IPS-18a (cell line): ENCODE results near the gene DDAH1.

Source experiments
- H3K27ac ChIP-seq: one replicate; pipeline ENCODE4 v1.5.1; 2013; ENCODE audit warnings: low read length
- H3K27me3 ChIP-seq: one replicate; pipeline ENCODE4 v1.6.1; 2013; ENCODE audit warnings: mild to moderate bottlenecking, low read length; ENCODE audit not compliant: control insufficient read depth, insufficient read depth
- H3K36me3 ChIP-seq: one replicate; pipeline ENCODE4 v1.6.1; 2013; ENCODE audit warnings: low read depth, low read length; ENCODE audit not compliant: control insufficient read depth
- H3K4me1 ChIP-seq: one replicate; pipeline ENCODE4 v1.6.1; 2013; ENCODE audit warnings: low read depth, low read length; ENCODE audit not compliant: control insufficient read depth
- H3K4me3 ChIP-seq: one replicate; pipeline ENCODE4 v1.5.1; 2013; ENCODE audit warnings: low read length
- H3K9ac ChIP-seq: one replicate; pipeline ENCODE4 v1.6.1; 2013; ENCODE audit warnings: mild to moderate bottlenecking, low read length, moderate library complexity
- H3K9me3 ChIP-seq: one replicate; pipeline ENCODE4 v1.6.1; 2013; ENCODE audit warnings: low read depth, low read length; ENCODE audit not compliant: control insufficient read depth

The DDAH1 gene

DNA sequence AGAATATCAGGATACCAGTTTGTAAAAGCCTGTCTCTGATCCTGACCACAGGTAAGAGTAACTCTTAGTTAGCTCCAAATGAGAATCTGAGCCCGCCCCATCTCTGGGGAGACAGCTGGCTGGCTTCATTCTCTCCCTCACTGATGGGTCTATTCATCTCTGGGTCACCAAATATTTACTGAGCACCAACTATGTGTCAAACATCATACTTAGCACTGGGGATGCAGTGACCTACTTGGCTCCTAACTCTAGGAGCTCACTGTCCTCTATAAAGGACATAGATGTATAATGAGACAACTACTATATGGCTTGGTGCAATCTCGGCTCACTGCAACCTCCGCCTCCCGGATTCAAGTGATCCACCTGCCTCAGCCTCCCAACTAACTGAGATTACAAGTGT, 158.7 kb downstream of the DDAH1 start:
- Histone ChIP-seq H3K36me3 (no peaks in the 10 kb centered on the region), H3K27me3 (no peaks in the 10 kb centered on the region), H3K4me3 (no peak overlapping the region), H3K27ac (no peak overlapping the region), H3K9me3 (no peaks in the 10 kb centered on the region), H3K4me1 (peaks cover 10% of the 10 kb centered on the region), H3K9ac (no peak overlapping the region)

DNA sequence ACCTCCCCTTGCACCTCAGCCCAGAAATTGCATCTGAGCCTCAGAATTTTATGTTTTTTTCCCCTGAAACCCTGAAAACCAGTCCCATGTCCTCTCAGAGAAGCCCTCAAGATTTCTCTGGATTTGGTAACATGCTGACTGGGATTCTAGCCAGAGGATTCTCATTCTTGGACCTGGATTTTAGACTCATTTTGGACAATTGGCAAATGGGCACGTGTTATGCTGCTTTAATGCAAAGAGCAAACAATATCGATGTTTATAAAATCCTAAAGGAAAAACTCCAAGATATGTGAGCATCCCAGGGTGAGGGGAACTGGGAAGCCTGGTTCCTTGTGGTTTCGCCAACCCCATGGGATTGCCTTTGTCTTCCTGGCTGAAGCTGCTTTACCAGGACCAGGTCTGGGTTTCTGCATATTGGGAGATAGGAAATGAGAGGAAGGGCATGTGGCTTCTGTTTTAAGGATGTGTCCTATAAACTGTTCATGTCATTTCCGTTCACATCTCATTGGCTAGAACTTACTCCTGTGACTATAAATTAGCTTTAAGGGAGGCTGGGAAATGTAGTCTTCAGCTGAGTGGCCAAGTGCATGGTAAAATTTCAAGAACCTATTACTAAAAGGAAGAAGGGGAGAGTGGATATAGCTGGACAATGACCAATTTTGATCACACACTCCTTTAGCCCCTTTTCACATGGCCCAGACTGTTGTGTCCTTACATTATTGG, 161.4 kb downstream of the DDAH1 start:
- Histone ChIP-seq H3K27ac (no peak overlapping the region), H3K4me1 (peaks cover 8% of the 10 kb centered on the region), H3K9me3 (no peaks in the 10 kb centered on the region), H3K36me3 (no peaks in the 10 kb centered on the region), H3K9ac (no peak overlapping the region), H3K4me3 (no peak overlapping the region), H3K27me3 (no peaks in the 10 kb centered on the region)

DNA sequence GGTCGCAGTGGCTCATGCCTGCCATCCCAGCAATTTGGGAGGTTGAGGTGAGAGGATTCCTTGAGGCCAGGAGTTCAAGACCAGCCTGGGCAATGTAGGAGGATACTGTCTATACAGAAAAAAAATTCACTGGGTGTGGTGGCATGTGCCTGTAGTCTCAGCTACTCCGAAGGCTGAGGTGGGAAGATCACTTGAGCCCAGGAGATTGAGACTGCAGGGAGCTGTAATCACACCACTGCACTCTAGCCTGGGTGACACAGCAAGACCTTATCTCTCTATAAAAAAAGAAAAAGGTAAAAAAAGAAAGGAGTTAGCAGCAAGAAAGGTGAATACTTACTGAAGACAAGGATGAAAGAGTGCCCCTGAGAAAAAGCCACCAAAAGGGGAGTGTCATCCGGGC, 164.8 kb downstream of the DDAH1 start:
- no peaks in the 10 kb centered on the region for H3K9me3 ChIP-seq
- H3K27me3 ChIP-seq = no peaks in the 10 kb centered on the region

GRCh38 chr1:85297855-85298629, 166.9 kb downstream of the DDAH1 start:
- peaks cover 4% of the 10 kb centered on the region for H3K4me1 ChIP-seq
- H3K4me3 ChIP-seq = no peak overlapping the region
- H3K9ac ChIP-seq = no peak overlapping the region
- no peaks in the 10 kb centered on the region for H3K36me3 ChIP-seq
- no peak overlapping the region for H3K27ac ChIP-seq
- no peaks in the 10 kb centered on the region for H3K27me3 ChIP-seq
- H3K9me3 ChIP-seq = no peaks in the 10 kb centered on the region

More for the DNA sequence above, 164.8 kb downstream of the DDAH1 start:
- no peak overlapping the region for H3K27ac ChIP-seq
- H3K36me3 ChIP-seq = no peaks in the 10 kb centered on the region
- no peak overlapping the region for H3K9ac ChIP-seq
- H3K4me3 ChIP-seq = no peak overlapping the region
- H3K4me1 ChIP-seq = peaks cover 4% of the 10 kb centered on the region

DNA sequence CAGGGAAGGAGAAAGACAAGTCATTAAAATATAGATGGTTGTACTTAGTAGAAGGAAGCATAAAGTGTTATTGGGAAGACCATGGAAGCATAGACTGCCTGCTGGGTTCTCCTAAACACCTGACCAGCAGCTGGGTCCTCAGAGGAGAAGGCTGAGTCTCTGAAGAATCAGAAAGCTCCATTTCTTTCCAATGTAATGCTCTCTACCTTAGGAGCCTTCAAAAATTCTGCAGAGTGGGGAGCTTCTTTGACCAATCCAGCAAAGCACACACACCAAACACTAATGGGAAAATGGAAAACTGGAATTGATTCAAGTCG, 167.5 kb downstream of the DDAH1 start:
- Histone ChIP-seq H3K27ac (no peak overlapping the region), H3K36me3 (no peaks in the 10 kb centered on the region), H3K9me3 (no peaks in the 10 kb centered on the region), H3K9ac (no peak overlapping the region), H3K4me1 (peaks cover 4% of the 10 kb centered on the region), H3K27me3 (no peaks in the 10 kb centered on the region), H3K4me3 (no peak overlapping the region)

- no peaks in the 10 kb centered on the region for H3K36me3 ChIP-seq
- no peak overlapping the region for H3K9ac ChIP-seq
- peaks cover 4% of the 10 kb centered on the region for H3K4me1 ChIP-seq
- H3K27me3 ChIP-seq = no peaks in the 10 kb centered on the region
- no peak overlapping the region for H3K4me3 ChIP-seq
- H3K9me3 ChIP-seq = no peaks in the 10 kb centered on the region
- H3K27ac ChIP-seq = no peak overlapping the region
These were observed 168.0 kb downstream of the DDAH1 start for GRCh38 chr1:85296980-85297379.

DNA sequence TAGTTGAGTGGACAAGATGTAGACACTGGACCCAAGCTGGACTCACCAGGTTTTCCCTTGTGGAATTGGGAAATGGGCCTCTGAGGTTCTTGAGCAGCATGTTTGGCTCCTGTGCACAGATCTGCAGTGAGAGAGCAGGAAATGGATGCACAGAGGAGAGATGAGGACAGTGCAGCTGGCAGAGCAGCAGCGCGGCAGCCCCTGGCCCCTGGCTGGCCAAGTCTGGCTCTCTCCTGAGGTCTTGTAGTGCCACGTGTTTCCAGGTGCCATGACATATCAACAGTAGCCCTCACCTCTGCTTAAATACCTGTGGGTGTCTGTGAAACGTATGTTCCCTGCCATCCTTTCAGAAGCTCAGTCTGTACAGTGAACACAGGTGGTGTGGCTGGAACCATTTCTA, 169.3 kb downstream of the DDAH1 start:
- no peaks in the 10 kb centered on the region for H3K36me3 ChIP-seq
- H3K9me3 ChIP-seq = no peaks in the 10 kb centered on the region
- no peak overlapping the region for H3K27ac ChIP-seq
- H3K4me3 ChIP-seq = no peak overlapping the region
- no peaks in the 10 kb centered on the region for H3K27me3 ChIP-seq
- H3K4me1 ChIP-seq = peaks cover 4% of the 10 kb centered on the region
- H3K9ac ChIP-seq = no peak overlapping the region

GRCh38 chr1:85295006-85295431, 169.9 kb downstream of the DDAH1 start:
- Histone ChIP-seq H3K9me3 (no peaks in the 10 kb centered on the region), H3K27me3 (no peaks in the 10 kb centered on the region), H3K36me3 (no peaks in the 10 kb centered on the region), H3K4me3 (no peak overlapping the region), H3K27ac (no peak overlapping the region), H3K9ac (no peak overlapping the region), H3K4me1 (peaks cover 4% of the 10 kb centered on the region)

DNA sequence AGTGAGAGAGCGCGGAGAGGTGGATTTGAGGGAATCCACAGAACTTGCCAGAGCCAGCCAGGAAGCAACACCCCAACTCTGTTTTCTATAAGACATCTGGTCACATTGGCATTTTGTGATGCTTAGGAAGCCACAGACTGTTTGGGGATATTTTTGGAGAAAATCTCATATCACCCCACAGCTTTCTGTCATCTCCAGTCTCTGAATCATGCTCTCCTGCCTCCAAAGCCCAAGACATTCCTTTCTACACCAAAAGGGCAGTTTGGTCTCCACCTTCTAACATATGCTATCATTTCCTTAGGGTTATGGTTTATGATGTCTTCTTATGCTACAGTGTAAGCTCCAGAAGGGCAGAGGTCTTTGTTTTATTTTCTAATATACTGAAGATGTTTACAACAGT, 174.1 kb downstream of the DDAH1 start:
- H3K9me3 ChIP-seq = no peaks in the 10 kb centered on the region
- H3K4me3 ChIP-seq = no peak overlapping the region
- no peak overlapping the region for H3K9ac ChIP-seq
- no peaks in the 10 kb centered on the region for H3K36me3 ChIP-seq
- H3K27me3 ChIP-seq = no peaks in the 10 kb centered on the region
- no peaks in the 10 kb centered on the region for H3K4me1 ChIP-seq
- H3K27ac ChIP-seq = no peak overlapping the region

- Histone ChIP-seq H3K4me3 (no peak overlapping the region), H3K36me3 (no peaks in the 10 kb centered on the region), H3K4me1 (no peaks in the 10 kb centered on the region), H3K9ac (no peak overlapping the region), H3K27ac (no peak overlapping the region), H3K27me3 (no peaks in the 10 kb centered on the region), H3K9me3 (no peaks in the 10 kb centered on the region)
These were observed 175.1 kb downstream of the DDAH1 start for GRCh38 chr1:85289848-85290335.

DNA sequence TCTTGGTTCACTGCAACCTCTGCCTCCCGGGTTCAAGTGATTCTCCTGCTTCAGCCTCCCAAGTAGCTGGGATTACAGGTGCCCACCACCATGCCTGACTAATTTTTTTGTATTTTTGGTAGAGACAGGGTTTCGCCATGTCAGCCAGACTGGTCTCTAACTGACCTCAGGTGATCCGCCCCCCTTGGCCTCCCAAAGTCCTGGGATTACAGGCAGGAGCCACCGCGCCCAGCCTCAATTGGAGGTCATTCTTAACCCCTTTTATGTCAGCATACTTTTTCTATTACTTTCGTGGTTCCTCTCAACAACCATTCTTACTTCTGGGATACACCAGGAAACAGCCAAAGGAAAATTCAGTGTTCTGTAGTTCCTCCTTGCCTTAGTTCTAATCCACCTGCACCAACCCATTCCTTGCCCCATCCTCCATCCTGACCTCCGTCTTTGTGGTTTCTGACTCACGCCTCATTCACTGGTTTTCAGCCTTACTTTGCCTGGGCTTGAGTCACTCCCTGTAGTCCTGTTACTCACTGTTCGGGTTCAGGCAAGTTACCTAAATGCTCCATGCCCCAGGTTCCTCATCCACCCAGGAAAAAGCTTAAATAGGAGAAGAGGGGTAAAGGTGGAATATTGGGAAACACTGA, 175.6 kb downstream of the DDAH1 start:
- Histone ChIP-seq H3K4me1 (no peaks in the 10 kb centered on the region), H3K4me3 (no peak overlapping the region), H3K27me3 (no peaks in the 10 kb centered on the region), H3K36me3 (no peaks in the 10 kb centered on the region), H3K9ac (no peak overlapping the region), H3K27ac (no peak overlapping the region), H3K9me3 (no peaks in the 10 kb centered on the region)
